ENCODE results near the gene PAEP. TPM values are rescaled to one million over a fixed set of nuclear protein-coding genes. Genes with fewer than 3 reads are reported as not detected.

The PAEP gene
- total RNA-seq, 4 donors from 2014 or later, result not detected

GRCh38 chr9:135516132-135516860 lies 45.3 kb upstream of the PAEP start:
- TF ChIP-seq CTCF (IDR thresholded peaks at IDR 0.05; ENCODE audit: low read depth), result no peak

GRCh38 chr9:135517407-135517822 lies 44.1 kb upstream of the PAEP start:
- no peak for TF ChIP-seq CTCF (IDR thresholded peaks at IDR 0.05; ENCODE audit: low read depth)

- TF ChIP-seq CTCF (IDR thresholded peaks at IDR 0.05; ENCODE audit: low read depth), result no peak
Measured at GRCh38 chr9:135519179-135519971, 42.2 kb upstream of the PAEP start.

GRCh38 chr9:135520916-135521607 lies 40.5 kb upstream of the PAEP start, which contains the start of gene LCN1:
Gene LCN1 (plus strand): TSS chr9:135521440. CDS start chr9:135521498, 58 bp downstream.
- no peak for TF ChIP-seq CTCF (IDR thresholded peaks at IDR 0.05; ENCODE audit: low read depth)

GRCh38 chr9:135521608-135522095 lies 39.9 kb upstream of the PAEP start:
- TF ChIP-seq CTCF (IDR thresholded peaks at IDR 0.05; ENCODE audit: low read depth), result no peak

GRCh38 chr9:135522137-135522877 lies 39.2 kb upstream of the PAEP start:
- TF ChIP-seq CTCF (IDR thresholded peaks at IDR 0.05; ENCODE audit: low read depth), result no peak
